ENCODE data around the gene HECTD2.
"Not testable (repeated sequence)": the region's sequence is repeated elsewhere in the genome, so short reads cannot be mapped to it uniquely, and the experiment has no call there.

GRCh38 chr10:91365519-91365918, 44.6 kb upstream of the HECTD2 start:
- not testable (repeated sequence) for TF ChIP-seq POLR2A (IDR thresholded peaks at IDR 0.05; ENCODE audit: low read depth, low read length); TAF1 (IDR thresholded peaks at IDR 0.05; ENCODE audit: borderline replicate concordance, low read depth, low read length)

Data from GM12892 (cell line).